ENCODE data around the gene CENPP. TPM values are rescaled to one million over a fixed set of nuclear protein-coding genes. Genes with fewer than 3 reads are reported as not detected.
"Not testable (repeated sequence)": the region's sequence is repeated elsewhere in the genome, so short reads cannot be mapped to it uniquely, and the experiment has no call there.

CENPP gene
- total RNA-seq, 4 donors from 2014 or later = 14.1 to 39.5 (median 19.2) TPM

DNA sequence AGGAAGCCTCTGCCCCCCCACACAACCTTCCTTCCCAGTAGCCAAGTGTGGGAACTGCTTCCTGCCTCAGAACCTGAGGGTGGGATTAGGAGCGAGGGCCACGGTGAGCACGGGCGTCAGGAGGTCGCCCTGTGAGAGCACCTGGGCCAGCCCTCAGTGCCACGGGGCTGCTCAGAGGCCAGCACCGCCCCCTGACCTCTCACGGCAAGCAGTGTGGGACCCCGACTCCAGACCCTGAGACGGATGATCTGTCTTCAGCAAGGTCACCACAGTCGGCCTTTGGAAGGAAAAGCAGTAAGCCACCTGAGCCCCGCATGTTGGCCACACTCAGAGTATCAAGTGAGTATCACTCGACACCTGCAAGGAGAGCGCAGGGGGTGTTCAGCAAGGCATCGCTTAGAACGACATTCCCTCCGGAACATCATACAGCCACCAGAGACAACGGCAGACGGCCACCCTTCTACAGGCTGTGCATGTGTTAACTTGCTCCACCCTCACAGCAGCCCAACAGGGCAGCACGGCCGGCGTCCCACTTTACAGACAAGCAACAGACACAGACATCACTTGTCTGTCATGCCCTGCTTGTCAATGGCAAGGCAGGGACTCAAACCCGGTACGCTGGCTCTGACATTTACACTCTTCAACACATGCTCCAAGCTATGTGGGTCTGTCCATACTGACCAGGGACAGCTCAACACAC lies 294.0 kb downstream of the CENPP start:
- no peak for DNase-seq (ENCODE audit: low spot score in 2 of 2)
- Histone ChIP-seq H3K27me3 (no peaks in the 10 kb centered on the region), H3K4me1 (peaks cover 45% of the 10 kb centered on the region), H3K36me3 (peaks cover 58% of the 10 kb centered on the region), H3K9me3 (no peaks in the 10 kb centered on the region), H3K27ac (no peak overlapping the region), H3K4me3 (no peak overlapping the region)
- TF ChIP-seq, protein P1, sequence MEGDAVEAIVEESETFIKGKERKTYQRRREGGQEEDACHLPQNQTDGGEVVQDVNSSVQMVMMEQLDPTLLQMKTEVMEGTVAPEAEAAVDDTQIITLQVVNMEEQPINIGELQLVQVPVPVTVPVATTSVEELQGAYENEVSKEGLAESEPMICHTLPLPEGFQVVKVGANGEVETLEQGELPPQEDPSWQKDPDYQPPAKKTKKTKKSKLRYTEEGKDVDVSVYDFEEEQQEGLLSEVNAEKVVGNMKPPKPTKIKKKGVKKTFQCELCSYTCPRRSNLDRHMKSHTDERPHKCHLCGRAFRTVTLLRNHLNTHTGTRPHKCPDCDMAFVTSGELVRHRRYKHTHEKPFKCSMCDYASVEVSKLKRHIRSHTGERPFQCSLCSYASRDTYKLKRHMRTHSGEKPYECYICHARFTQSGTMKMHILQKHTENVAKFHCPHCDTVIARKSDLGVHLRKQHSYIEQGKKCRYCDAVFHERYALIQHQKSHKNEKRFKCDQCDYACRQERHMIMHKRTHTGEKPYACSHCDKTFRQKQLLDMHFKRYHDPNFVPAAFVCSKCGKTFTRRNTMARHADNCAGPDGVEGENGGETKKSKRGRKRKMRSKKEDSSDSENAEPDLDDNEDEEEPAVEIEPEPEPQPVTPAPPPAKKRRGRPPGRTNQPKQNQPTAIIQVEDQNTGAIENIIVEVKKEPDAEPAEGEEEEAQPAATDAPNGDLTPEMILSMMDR (IDR thresholded peaks at IDR 0.05) = no peak
- TF ChIP-seq EP300 (IDR thresholded peaks at IDR 0.05) = no peak
- no peak for TF ChIP-seq POLR2A (IDR thresholded peaks at IDR 0.05)
- TF ChIP-seq POLR2AphosphoS5 (IDR thresholded peaks at IDR 0.05) = no peak
- 83% methylated on average over 18 of the region's 24 CpGs for WGBS

DNA sequence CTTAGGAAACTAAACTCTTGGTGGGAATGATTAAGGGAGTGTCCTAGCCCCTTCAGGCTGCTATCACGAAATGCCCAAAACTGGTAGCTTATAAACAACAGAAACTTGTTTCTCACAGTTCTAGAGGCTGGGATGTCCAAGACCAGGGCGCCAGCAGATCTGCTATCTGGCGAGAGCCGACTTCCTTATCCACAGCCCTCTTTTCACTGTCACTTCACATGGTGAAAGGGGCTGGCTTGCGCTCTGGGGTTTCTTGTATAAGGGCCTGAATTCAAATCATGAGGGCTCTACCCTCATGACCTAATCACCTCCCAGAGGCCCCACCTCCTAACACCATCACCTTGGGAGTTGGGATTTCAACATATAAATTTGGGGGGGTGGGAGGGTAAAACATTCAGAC lies 295.1 kb downstream of the CENPP start:
- Histone ChIP-seq H3K4me1 (peaks cover 34% of the 10 kb centered on the region), H3K4me3 (no peak overlapping the region), H3K27me3 (no peaks in the 10 kb centered on the region), H3K9me3 (no peaks in the 10 kb centered on the region), H3K36me3 (peaks cover 47% of the 10 kb centered on the region), H3K27ac (peak overlapping the region; percentile 43)
- no peak for DNase-seq (ENCODE audit: low spot score in 2 of 2)
- 85% methylated on average over 5 of the region's 5 CpGs for WGBS
- TF ChIP-seq EP300 (IDR thresholded peaks at IDR 0.05) = no peak

DNA sequence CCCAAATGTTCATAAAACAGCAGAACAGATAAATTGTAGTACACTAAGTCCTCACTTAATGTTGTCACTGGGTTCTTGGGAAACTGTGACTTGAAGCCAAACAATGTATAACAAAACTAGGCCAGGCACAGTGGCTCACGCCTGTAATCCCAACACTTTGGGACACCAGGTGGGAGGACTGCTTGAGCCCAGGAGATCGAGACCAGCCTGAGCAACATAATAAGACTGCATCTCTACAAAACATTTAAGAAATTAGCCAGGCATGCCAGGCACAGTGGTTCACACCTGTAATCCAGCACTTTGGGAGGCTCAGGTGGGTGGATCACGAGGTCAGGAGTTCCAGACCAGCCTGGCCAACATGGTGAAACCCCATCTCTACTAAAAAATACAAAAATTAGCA lies 298.2 kb downstream of the CENPP start:
- peaks cover 43% of the 10 kb centered on the region for H3K36me3 ChIP-seq
- H3K27ac ChIP-seq; DNase-seq (ENCODE audit: low spot score in 2 of 2); H3K4me3 ChIP-seq; H3K4me1 ChIP-seq; H3K9me3 ChIP-seq; H3K27me3 ChIP-seq: not testable (repeated sequence)
- 90% methylated on average over 2 of the region's 3 CpGs for WGBS

DNA sequence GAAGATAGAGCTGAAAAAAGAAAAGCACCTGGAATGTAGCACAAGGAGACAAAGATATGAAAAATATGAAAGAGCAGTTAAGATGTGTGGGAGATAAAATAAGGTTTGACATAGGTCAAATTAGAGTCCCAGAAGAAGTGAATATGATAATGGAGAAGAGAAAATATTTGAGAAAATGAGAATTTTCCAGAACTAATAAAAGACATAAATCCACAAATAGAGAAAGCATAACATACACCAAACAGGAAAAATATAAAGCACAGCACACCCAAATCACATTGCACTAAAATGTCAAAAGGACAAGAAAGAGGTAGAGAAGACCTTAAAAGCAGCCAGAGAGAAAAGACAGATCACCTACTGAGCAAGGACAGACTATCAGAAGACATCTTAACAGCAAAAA lies 300.7 kb downstream of the CENPP start:
- H3K9me3 ChIP-seq = no peaks in the 10 kb centered on the region
- H3K4me1 ChIP-seq = peaks cover 6% of the 10 kb centered on the region
- no peaks in the 10 kb centered on the region for H3K27me3 ChIP-seq
- no peak overlapping the region for H3K27ac ChIP-seq
- no peak for DNase-seq (ENCODE audit: low spot score in 2 of 2)
- TF ChIP-seq POLR2AphosphoS5 (IDR thresholded peaks at IDR 0.05) (no peak), EP300 (IDR thresholded peaks at IDR 0.05) (no peak)
- H3K4me3 ChIP-seq = no peak overlapping the region
- H3K36me3 ChIP-seq = peaks cover 45% of the 10 kb centered on the region

DNA sequence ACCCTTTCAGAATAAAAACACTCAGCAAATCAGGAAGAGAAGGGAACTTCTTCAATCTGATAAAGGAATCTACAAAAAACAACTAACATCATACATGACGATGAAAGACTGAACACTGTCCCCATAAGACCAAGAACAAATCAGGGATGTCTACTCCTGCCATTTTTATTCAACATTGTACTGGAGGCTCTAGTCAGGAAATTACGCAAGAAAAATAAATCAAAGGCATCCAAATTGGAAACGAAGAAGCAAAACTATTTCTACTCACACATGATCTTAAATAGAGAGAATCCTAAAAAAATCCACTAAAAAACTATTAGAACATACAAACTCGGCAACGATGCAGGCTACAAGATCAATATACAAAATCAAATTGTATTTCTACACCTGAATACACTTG lies 301.9 kb downstream of the CENPP start:
- DNase-seq (ENCODE audit: low spot score in 2 of 2) = no peak
- Histone ChIP-seq H3K36me3 (peaks cover 57% of the 10 kb centered on the region), H3K9me3 (no peaks in the 10 kb centered on the region), H3K27ac (no peak overlapping the region), H3K27me3 (no peaks in the 10 kb centered on the region), H3K4me3 (no peak overlapping the region), H3K4me1 (no peaks in the 10 kb centered on the region)
- TF ChIP-seq POLR2A (IDR thresholded peaks at IDR 0.05) = no peak
- TF ChIP-seq EP300 (IDR thresholded peaks at IDR 0.05) = no peak
- TF ChIP-seq, protein P1 (IDR thresholded peaks at IDR 0.05) = no peak
- no peak for TF ChIP-seq POLR2AphosphoS5 (IDR thresholded peaks at IDR 0.05)
- 72% methylated on average over 5 of the region's 5 CpGs for WGBS

DNA sequence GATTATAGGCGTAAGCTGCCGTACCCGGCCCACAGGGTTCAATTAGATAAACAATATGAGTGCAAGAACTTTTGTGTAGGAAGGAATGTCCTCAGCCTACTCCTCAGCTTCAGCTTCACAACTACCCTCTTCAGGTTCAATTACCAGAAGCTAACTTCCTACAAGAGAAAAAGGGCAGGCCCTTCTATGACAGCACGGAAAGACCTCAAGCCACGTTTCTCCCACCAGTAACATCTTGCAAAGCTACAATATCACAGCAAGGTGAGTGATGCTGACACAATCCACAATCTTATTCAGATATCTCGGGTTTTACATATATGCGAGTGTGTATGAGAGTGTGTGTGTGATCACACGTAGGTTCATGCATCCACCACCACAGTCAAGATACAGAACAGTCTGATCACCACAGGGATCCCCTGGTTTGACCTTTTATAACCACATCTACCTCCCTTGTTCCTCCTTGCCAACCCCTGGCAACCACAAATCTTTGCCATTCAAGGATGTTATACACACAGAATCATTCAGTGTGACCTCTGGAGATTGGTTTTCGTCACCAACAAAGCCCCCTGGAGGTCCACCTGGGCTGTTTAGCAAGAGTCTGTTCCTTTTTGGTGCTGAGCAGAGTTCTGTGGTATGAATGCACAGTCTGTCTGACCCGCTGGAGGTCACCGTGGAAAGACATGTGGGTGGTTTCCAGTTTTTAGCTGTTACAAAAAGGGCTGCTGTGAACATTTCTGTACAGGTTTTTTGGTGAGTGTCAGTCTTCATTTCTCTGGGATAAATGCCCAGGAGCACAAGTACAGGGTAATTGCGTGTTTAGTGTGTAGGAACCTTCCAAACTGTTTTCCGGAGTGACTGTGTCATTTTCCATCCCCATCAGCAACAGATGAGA lies 305.9 kb downstream of the CENPP start:
- TF ChIP-seq POLR2A (IDR thresholded peaks at IDR 0.05) (no peak), POLR2AphosphoS5 (IDR thresholded peaks at IDR 0.05) (no peak), EP300 (IDR thresholded peaks at IDR 0.05) (no peak)
- TF ChIP-seq, protein P1 (IDR thresholded peaks at IDR 0.05) = no peak
- no peak for DNase-seq (ENCODE audit: low spot score in 2 of 2)
- no peaks in the 10 kb centered on the region for H3K27me3 ChIP-seq
- H3K36me3 ChIP-seq = peaks cover 73% of the 10 kb centered on the region
- 97% methylated on average over 13 of the region's 13 CpGs for WGBS
- no peaks in the 10 kb centered on the region for H3K9me3 ChIP-seq
- H3K4me3 ChIP-seq = no peak overlapping the region
- peaks cover 6% of the 10 kb centered on the region for H3K4me1 ChIP-seq
- no peak overlapping the region for H3K27ac ChIP-seq

All from suprapubic skin (tissue), 4 donors.